GM12892 (cell line): ENCODE measurements around the gene C1GALT1.
A peak's percentile ranks its signal among the peaks of the same experiment; 100 is the strongest.
"Not testable (repeated sequence)": the region's sequence is repeated elsewhere in the genome, so short reads cannot be mapped to it uniquely, and the experiment has no call there.

Experiments used
- DNase-seq: peaks from one replicate; pipeline ENCODE4 v3.0.0; 2011; ENCODE audit not compliant: insufficient read length
- FAIRE-seq: peaks from 2 replicates; lab custom pipeline; 2011; peaks lifted over from hg19 to GRCh38; lab: Jason Lieb, UNC
- POLR2A ChIP-seq: IDR thresholded peaks from 2 replicates; pipeline ENCODE4 v1.6.1; 2011; ENCODE audit warnings: low read depth, low read length, control low read depth
- POLR2AphosphoS5 ChIP-seq: IDR thresholded peaks from 2 replicates; pipeline ENCODE4 v1.6.1; 2011; ENCODE audit warnings: low read depth, low read length, control low read depth
- TAF1 ChIP-seq: IDR thresholded peaks from 2 replicates; pipeline ENCODE4 v1.6.1; 2011; ENCODE audit warnings: low read depth, mild to moderate bottlenecking, control low read depth, low read length, borderline replicate concordance

Gene C1GALT1

GRCh38 chr7:7228967-7229366 is 46.6 kb downstream of the C1GALT1 start:
- FAIRE-seq (no peak), DNase-seq (no peak)
- TF ChIP-seq POLR2AphosphoS5 (no peak), POLR2A (no peak), TAF1 (no peak)

- no peak for TF ChIP-seq POLR2AphosphoS5
- TF ChIP-seq POLR2A: no peak
- TF ChIP-seq TAF1: no peak
- FAIRE-seq (no peak), DNase-seq (no peak)
These were observed 48.7 kb downstream of the C1GALT1 start for GRCh38 chr7:7231000-7231399.

- TF ChIP-seq POLR2A (no peak), TAF1 (no peak), POLR2AphosphoS5 (no peak)
- FAIRE-seq (no peak), DNase-seq (no peak)
These were observed 49.5 kb downstream of the C1GALT1 start for GRCh38 chr7:7231865-7232264.

GRCh38 chr7:7235347-7235746 is 53.0 kb downstream of the C1GALT1 start:
- FAIRE-seq: no peak
- no peak for DNase-seq
- TF ChIP-seq TAF1 (no peak), POLR2AphosphoS5 (no peak), POLR2A (no peak)

DNA sequence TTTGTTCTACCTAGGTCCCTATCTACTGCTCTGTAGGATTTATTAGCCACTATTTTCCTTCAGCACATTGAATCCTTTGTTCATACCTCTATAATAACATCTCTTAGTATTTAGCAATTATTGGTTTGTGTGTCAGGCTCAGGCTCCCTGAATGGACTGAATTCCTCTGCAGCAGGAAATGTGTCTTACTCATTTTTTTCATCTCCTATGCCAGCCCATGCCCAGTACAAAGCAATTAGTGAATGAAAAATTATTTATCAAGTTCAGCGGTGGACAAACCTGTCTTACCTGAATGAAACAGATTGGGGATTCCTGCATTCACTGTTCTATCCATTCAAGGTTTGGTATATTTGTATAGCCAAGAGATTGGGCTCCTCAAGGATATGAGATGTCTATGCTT is 53.7 kb downstream of the C1GALT1 start:
- no peak for FAIRE-seq
- no peak for DNase-seq
- TF ChIP-seq POLR2AphosphoS5 (no peak), TAF1 (no peak), POLR2A (no peak)

- no peak for FAIRE-seq
- TF ChIP-seq POLR2AphosphoS5 (no peak), TAF1 (no peak), POLR2A (no peak)
- DNase-seq: no peak
These were observed 55.0 kb downstream of the C1GALT1 start for GRCh38 chr7:7237201-7237977.

DNA sequence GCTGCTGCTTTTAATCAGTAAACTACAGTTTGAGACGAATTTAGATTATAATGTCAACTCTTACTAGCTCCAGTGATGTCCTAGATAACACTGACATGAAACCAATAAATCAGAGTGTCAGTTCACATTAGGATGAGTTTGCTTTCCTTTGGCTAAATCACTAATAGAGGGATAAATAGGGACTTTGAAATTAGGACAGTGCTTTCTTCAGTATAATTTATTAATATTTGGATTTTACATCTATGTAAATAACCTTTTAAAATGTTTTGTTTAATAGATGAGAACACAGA is 55.6 kb downstream of the C1GALT1 start:
- FAIRE-seq (no peak), DNase-seq (no peak)
- TF ChIP-seq POLR2A (no peak), TAF1 (no peak), POLR2AphosphoS5 (no peak)

- no peak for FAIRE-seq
- TF ChIP-seq POLR2AphosphoS5 (no peak), TAF1 (no peak), POLR2A (no peak)
These were observed 57.0 kb downstream of the C1GALT1 start for GRCh38 chr7:7239346-7239745.

DNA sequence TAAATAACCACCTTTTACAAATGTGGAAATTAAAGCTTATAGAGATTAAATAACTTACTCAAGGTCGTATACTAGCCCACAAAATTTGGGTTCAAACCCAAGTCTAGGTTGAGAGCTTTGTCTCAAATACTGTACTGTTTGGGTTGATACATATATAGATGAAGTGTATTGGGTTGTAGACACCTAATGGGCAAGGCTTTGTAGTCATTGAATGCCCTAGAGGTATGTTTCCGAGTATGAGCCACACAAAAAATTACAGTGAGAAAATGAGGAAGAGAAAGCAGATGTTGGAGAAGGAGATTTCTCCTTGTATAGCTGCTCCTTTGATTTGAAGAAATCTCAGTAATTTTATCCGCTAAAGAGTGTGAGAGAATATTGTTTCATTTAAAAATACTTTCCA is 60.6 kb downstream of the C1GALT1 start:
- FAIRE-seq (peak; percentile 57), DNase-seq (no peak)
- TF ChIP-seq POLR2A (no peak), POLR2AphosphoS5 (no peak), TAF1 (no peak)

More at GRCh38 chr7:7239346-7239745, 57.0 kb downstream of the C1GALT1 start:
- DNase-seq: no peak

DNA sequence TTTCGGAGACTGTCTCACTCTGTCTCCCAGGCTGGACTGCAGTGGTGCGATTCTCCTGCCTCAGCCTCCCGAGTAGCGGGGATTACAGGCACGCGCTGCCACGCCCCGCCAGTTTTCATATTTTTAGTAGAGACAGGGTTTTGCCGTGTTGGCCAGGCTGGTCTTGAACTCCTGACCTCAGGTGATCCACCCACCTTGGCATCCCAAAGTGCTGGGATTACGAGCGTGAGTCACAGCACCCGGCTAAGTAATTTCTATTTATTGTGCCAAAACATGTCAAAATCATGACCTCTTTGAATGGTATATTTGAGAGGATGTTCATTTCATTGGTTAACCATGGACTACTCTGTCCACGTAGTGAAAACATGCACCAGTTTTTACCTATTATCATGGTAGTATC is 62.9 kb downstream of the C1GALT1 start:
- DNase-seq, FAIRE-seq: not testable (repeated sequence)

- no peak for DNase-seq
These were observed 63.9 kb downstream of the C1GALT1 start for GRCh38 chr7:7246223-7246622.

DNA sequence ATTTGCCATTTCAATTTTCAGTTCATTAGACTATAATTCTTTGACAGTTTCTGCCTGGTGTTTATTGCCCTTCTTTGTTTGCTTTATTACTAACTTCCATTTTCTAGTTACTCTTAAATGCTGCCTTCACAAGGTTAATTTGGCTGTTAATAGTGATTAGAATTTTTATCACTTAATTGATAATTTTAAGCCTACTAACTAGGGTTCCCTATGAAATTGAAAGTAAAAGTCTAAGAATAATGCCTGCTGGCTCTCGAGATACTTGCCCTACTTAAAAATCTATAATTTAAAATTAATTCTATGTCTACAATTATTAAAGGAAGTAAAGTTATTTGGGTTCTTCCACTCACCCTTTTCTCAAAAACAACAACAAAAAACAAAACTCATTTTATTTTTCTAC is 65.3 kb downstream of the C1GALT1 start:
- TF ChIP-seq TAF1 (no peak), POLR2AphosphoS5 (no peak), POLR2A (no peak)
- FAIRE-seq: no peak
- no peak for DNase-seq

More at GRCh38 chr7:7246223-7246622, 63.9 kb downstream of the C1GALT1 start:
- FAIRE-seq: no peak
- no peak for TF ChIP-seq TAF1
- TF ChIP-seq POLR2AphosphoS5: no peak
- no peak for TF ChIP-seq POLR2A
